Stimulated activated naive CD8-positive, alpha-beta T cell treated with anti-CD3 and anti-CD28 coated beads, Interleukin-15, amount 100 ng/mL, for 72 hours (primary cell): Measurements from ENCODE around the gene FOXN3.
"Not testable (repeated sequence)": the region's sequence is repeated elsewhere in the genome, so short reads cannot be mapped to it uniquely, and the experiment has no call there.

ENCODE experiments used
- ATAC-seq: fragments of 150-1000 bp; cut with Tn5 transposase; 2 replicates; pipeline ENCODE4 v1.10.0; 2021; ENCODE audit warnings: mild to moderate bottlenecking, moderate library complexity
- DNase-seq, 2 donors: peaks; one replicate each; pipeline ENCODE4 v3.0.0; 2021 to 2022
- H3K27ac Mint-ChIP-seq, 2 donors: one replicate each; pipeline ENCODE4 v1.8.0; 2022; ENCODE audit warnings: mild to moderate bottlenecking in 2 of 2, mixed read lengths in 2 of 2, moderate library complexity in 2 of 2
- H3K27me3 Mint-ChIP-seq: one replicate; pipeline ENCODE4 v1.8.0; 2022; ENCODE audit warnings: mixed read lengths
- H3K4me1 Mint-ChIP-seq: one replicate; pipeline ENCODE4 v1.8.0; 2022; ENCODE audit warnings: mild to moderate bottlenecking, mixed read lengths
- H3K4me3 Mint-ChIP-seq, 2 donors: one replicate each; pipeline ENCODE4 v1.8.0; 2022; ENCODE audit warnings: mild to moderate bottlenecking in 2 of 2, mixed read lengths in 2 of 2, moderate library complexity in 1 of 2
- H3K9me3 Mint-ChIP-seq, 2 donors: one replicate each; pipeline ENCODE4 v1.8.0; 2022; ENCODE audit warnings: mixed read lengths in 2 of 2

The FOXN3 gene

GRCh38 chr14:89123215-89123614 lies 293.8 kb downstream of the FOXN3 start:
- H3K27me3 Mint-ChIP-seq, result peaks cover 23% of the 10 kb centered on the region
- no peaks in the 10 kb centered on the region for H3K4me1 Mint-ChIP-seq
- DNase-seq, result no peak
- no peak for ATAC-seq
- H3K27ac Mint-ChIP-seq, result no peak overlapping the region
- H3K4me3 Mint-ChIP-seq, result no peak overlapping the region
- peaks cover 0 to 16% of the 10 kb centered on the region in 2 donors for H3K9me3 Mint-ChIP-seq

- peaks cover 0 to 21% of the 10 kb centered on the region in 2 donors for H3K9me3 Mint-ChIP-seq
- H3K4me3 Mint-ChIP-seq, result no peak overlapping the region
- no peak overlapping the region for H3K27ac Mint-ChIP-seq
- DNase-seq (no peak), ATAC-seq (no peak)
- no peaks in the 10 kb centered on the region for H3K4me1 Mint-ChIP-seq
- peaks cover 23% of the 10 kb centered on the region for H3K27me3 Mint-ChIP-seq
Measured at GRCh38 chr14:89121968-89122620, 294.9 kb downstream of the FOXN3 start.

GRCh38 chr14:89117012-89117411 lies 300.0 kb downstream of the FOXN3 start:
- Mint-ChIP-seq H3K27me3 (peaks cover 16% of the 10 kb centered on the region), H3K27ac (no peak overlapping the region), H3K4me1 (no peaks in the 10 kb centered on the region), H3K9me3 (peaks cover 0 to 21% of the 10 kb centered on the region in 2 donors), H3K4me3 (no peak overlapping the region)
- DNase-seq (no peak), ATAC-seq (no peak)

GRCh38 chr14:89114109-89114508 lies 302.9 kb downstream of the FOXN3 start:
- peaks cover 15% of the 10 kb centered on the region for H3K27me3 Mint-ChIP-seq
- H3K4me3 Mint-ChIP-seq, result no peak overlapping the region
- no peak overlapping the region for H3K27ac Mint-ChIP-seq
- ATAC-seq, result no peak
- H3K4me1 Mint-ChIP-seq, result no peaks in the 10 kb centered on the region
- DNase-seq, result no peak
- H3K9me3 Mint-ChIP-seq, result peaks cover 0 to 14% of the 10 kb centered on the region in 2 donors

- DNase-seq, result no peak
- Mint-ChIP-seq H3K4me3 (no peak overlapping the region), H3K4me1 (no peaks in the 10 kb centered on the region), H3K9me3 (peaks cover 0 to 3% of the 10 kb centered on the region in 2 donors), H3K27ac (no peak overlapping the region), H3K27me3 (peaks cover 15% of the 10 kb centered on the region)
- no peak for ATAC-seq
Measured at GRCh38 chr14:89112720-89113119, 304.3 kb downstream of the FOXN3 start.

- not testable (repeated sequence) for DNase-seq, H3K4me1 Mint-ChIP-seq, H3K27ac Mint-ChIP-seq, ATAC-seq, H3K9me3 Mint-ChIP-seq, H3K4me3 Mint-ChIP-seq
- peaks cover 19% of the 10 kb centered on the region for H3K27me3 Mint-ChIP-seq
Measured at GRCh38 chr14:89111766-89112543, 305.1 kb downstream of the FOXN3 start.

GRCh38 chr14:89111232-89111631 lies 305.8 kb downstream of the FOXN3 start:
- H3K27me3 Mint-ChIP-seq, result peaks cover 22% of the 10 kb centered on the region
- not testable (repeated sequence) for H3K27ac Mint-ChIP-seq, H3K9me3 Mint-ChIP-seq, DNase-seq, ATAC-seq, H3K4me3 Mint-ChIP-seq, H3K4me1 Mint-ChIP-seq

- Mint-ChIP-seq H3K27ac (no peak overlapping the region), H3K4me1 (no peaks in the 10 kb centered on the region), H3K4me3 (no peak overlapping the region), H3K27me3 (peaks cover 22% of the 10 kb centered on the region), H3K9me3 (no peaks in the 10 kb centered on the region)
- no peak for ATAC-seq
- no peak for DNase-seq
Measured at GRCh38 chr14:89110110-89110509, 306.9 kb downstream of the FOXN3 start.

- ATAC-seq, result no peak
- peaks cover 23% of the 10 kb centered on the region for H3K27me3 Mint-ChIP-seq
- no peaks in the 10 kb centered on the region for H3K9me3 Mint-ChIP-seq
Measured at GRCh38 chr14:89108608-89109007, 308.4 kb downstream of the FOXN3 start.

GRCh38 chr14:89107626-89108025 lies 309.4 kb downstream of the FOXN3 start:
- no peaks in the 10 kb centered on the region for H3K9me3 Mint-ChIP-seq
- no peak for DNase-seq

More at GRCh38 chr14:89108608-89109007, 308.4 kb downstream of the FOXN3 start:
- no peak for DNase-seq
- no peaks in the 10 kb centered on the region for H3K4me1 Mint-ChIP-seq
- no peak overlapping the region for H3K4me3 Mint-ChIP-seq
- no peak overlapping the region for H3K27ac Mint-ChIP-seq

More at GRCh38 chr14:89107626-89108025, 309.4 kb downstream of the FOXN3 start:
- ATAC-seq, result no peak
- no peak overlapping the region for H3K4me3 Mint-ChIP-seq
- peaks cover 31% of the 10 kb centered on the region for H3K27me3 Mint-ChIP-seq
- H3K27ac Mint-ChIP-seq, result no peak overlapping the region
- no peaks in the 10 kb centered on the region for H3K4me1 Mint-ChIP-seq
